Thymus (tissue), 11 donors: Measurements from ENCODE around the gene EXOC3L1. TPM values are rescaled to one million over a fixed set of nuclear protein-coding genes. Genes with fewer than 3 reads are reported as not detected.

Experiments
- DNase-seq, 9 donors: peaks; one replicate each; pipeline ENCODE4 v3.0.0-alpha.2; 2013; ENCODE audit warnings: low spot score in 9 of 9, low read depth in 6 of 9, missing footprints in 1 of 9
- H3K27ac ChIP-seq, 2 donors: one replicate each; pipeline ENCODE4 v1.5.1; 2013; ENCODE audit warnings: control low read depth in 1 of 2, low read depth in 1 of 2, low read length in 1 of 2, mild to moderate bottlenecking in 1 of 2, moderate library complexity in 1 of 2
- H3K27me3 ChIP-seq, 2 donors: one replicate each; pipeline ENCODE4 v1.5.1; 2013; ENCODE audit warnings: low read length in 1 of 2; ENCODE audit not compliant: control insufficient read depth in 2 of 2, insufficient read depth in 1 of 2
- H3K36me3 ChIP-seq, 2 donors: one replicate each; pipeline ENCODE4 v1.5.1; 2013; ENCODE audit warnings: low read length in 1 of 2, mild to moderate bottlenecking in 1 of 2, moderate library complexity in 1 of 2; ENCODE audit not compliant: control insufficient read depth in 2 of 2, insufficient read depth in 2 of 2
- H3K4me1 ChIP-seq, 2 donors: one replicate each; pipeline ENCODE4 v1.5.1; 2013; ENCODE audit warnings: low read length in 2 of 2; ENCODE audit not compliant: control insufficient read depth in 2 of 2, insufficient read depth in 2 of 2
- H3K4me3 ChIP-seq, 2 donors: one replicate each; pipeline ENCODE4 v1.5.1; 2013; ENCODE audit warnings: low read length in 2 of 2, control low read depth in 1 of 2, mild to moderate bottlenecking in 1 of 2
- H3K9me3 ChIP-seq, 2 donors: one replicate each; pipeline ENCODE4 v1.5.1; 2013; ENCODE audit warnings: low read length in 1 of 2, mild to moderate bottlenecking in 1 of 2; ENCODE audit not compliant: control insufficient read depth in 2 of 2, insufficient read depth in 1 of 2
- WGBS: extraction: QIAGEN DNeasy Blood & Tissue Kit; methylation state at CpG from one replicate; pipeline ENCODE4 v1.1.7; 2013; 5-methylcytosine and 5-hydroxymethylcytosine counted together
- polyA plus RNA-seq: library from polyadenylated mRNA; stranded (reverse); fragments of 200-250 nt; gene quantifications from one replicate; pipeline ENCODE4 v1.2.3, GENCODE V29; 2013
- total RNA-seq: library from RNA; stranded (reverse); fragments of 120-200 nt; gene quantifications from one replicate; pipeline ENCODE4 v1.2.4, GENCODE V29; 2013
- donor health status: healthy.

EXOC3L1 gene
- total and polyA plus RNA-seq, 2 donors: 0.57 to 2.2 TPM

DNA sequence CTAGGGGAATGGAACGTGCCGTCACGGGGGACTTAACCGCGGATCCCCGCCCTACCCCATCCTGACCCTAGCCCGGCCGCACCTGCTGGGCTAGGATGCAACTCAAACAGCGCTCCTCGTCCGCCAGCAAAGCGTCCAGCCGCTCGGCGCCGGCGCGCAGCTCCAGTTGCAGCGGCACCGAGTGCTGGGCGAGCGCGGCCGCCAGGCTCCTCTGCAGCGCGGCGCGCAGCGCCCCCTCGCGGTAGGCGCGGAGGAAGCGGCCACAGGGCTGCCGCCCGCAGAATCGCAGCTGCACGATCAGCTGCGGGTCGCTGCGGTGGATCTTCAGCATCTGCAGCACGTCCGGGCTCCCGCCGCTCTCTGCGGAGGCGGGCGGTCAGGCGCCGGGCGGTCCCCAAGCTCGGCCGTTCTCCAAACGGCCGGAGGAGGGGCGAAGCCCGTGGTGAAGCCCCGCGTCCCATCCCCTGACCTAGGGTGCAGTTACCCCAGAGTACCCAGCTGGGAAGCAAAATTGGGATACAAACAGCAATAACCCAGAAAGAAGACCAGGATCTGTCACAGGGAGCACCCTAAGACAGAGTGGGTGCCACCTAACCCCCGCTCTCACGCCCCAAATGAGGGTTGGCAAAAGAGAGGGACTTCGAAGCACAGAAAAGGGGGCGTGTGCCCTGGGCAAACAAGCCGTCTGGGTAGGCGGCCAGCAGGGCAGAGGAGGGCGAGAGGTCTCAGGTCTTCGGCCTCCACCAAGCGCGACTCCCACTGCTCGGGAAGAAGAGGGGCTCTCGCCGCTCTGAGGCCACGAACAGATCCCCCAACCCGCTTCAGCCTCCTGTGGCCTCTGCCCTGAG is 34.4 kb downstream of the EXOC3L1 start:
- WGBS: 18% methylated on average over 74 of the region's 74 CpGs
- Histone ChIP-seq H3K4me3 (peak overlapping the region in 1 of 2 donors; percentile 34), H3K36me3 (peaks cover 0 to 3% of the 10 kb centered on the region in 2 donors), H3K9me3 (peaks cover 0 to 8% of the 10 kb centered on the region in 2 donors), H3K4me1 (peaks cover 19 to 37% of the 10 kb centered on the region in 2 donors), H3K27me3 (peaks cover 40 to 96% of the 10 kb centered on the region in 2 donors), H3K27ac (no peak overlapping the region)
- peak in 7 of 9 donors; percentile 41 to 89 (median 75) for DNase-seq

DNA sequence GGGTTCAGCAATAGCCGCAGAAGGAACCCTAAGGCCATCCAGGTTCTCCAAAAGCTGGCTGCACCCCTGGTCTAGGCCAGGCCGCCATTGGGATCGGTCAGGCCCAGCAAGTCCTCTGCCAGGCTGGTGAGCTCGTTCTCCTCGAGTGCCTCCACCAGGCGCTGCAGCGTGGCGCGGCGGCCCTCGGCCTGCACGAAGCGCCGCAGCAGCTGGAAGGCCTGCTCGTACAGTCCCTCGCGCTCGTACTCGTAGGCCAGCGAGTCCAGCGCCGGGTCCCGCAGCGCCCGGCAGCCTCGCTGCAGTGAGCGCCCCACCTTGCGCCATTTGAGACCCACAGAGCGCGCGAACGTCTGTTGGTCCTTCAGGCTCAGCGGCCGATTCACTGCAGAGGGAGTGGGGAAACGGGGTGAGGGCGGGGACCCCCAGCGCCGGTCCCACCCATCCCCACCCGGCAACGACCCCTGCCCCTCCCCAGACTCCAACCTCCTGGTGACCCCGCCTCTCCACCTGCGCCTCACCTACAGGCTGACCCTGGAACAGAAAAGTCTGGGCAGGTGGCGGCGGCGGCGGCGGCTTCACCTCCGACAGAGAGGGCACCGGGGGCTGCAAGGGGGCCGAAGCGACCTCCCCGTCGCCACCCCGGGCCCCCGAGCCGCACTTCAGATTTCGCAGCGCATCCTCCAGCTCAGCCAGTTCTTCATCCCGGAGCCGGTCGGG is 35.2 kb downstream of the EXOC3L1 start:
- WGBS: 48% methylated on average over 61 of the region's 61 CpGs
- peaks cover 3 to 11% of the 10 kb centered on the region in 2 donors for H3K9me3 ChIP-seq
- DNase-seq: no peak
- peaks cover 48 to 97% of the 10 kb centered on the region in 2 donors for H3K27me3 ChIP-seq
- peak overlapping the region in 1 of 2 donors; percentile 34 for H3K4me3 ChIP-seq
- H3K4me1 ChIP-seq: peaks cover 21 to 32% of the 10 kb centered on the region in 2 donors
- peaks cover 0 to 4% of the 10 kb centered on the region in 2 donors for H3K36me3 ChIP-seq
- H3K27ac ChIP-seq: no peak overlapping the region

DNA sequence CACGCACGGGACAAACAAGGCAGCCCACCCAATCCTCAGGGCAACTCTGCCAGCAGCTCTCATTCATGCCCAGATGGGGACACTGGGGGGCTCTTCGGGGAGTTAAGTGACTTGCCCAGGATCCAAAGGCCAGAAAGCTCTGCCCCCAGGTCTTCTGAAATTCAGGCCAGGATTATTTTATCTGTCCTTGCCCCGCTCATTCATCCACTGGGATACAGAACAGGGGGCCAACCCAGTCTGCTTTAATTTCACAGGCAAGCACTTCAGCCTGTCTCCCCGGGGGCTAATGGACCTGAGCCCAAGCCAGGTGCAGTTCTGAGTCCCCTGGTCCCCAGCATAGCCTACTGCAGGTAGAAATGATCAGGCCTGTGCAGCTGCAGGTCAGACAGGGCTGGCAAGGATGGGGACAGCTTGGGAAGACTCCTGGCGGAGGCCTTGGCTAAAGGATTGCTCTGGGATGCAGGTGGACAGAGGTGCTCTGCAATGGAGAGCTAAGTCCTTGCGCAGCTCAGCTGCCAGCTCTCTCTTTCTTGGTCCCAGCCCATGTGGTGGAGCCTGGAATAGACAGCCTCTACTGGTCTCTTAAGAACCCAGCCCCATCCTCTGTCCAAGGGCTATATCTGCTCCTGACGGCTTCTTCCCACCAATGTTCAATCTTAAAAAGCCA is 38.4 kb downstream of the EXOC3L1 start:
- DNase-seq: no peak

DNA sequence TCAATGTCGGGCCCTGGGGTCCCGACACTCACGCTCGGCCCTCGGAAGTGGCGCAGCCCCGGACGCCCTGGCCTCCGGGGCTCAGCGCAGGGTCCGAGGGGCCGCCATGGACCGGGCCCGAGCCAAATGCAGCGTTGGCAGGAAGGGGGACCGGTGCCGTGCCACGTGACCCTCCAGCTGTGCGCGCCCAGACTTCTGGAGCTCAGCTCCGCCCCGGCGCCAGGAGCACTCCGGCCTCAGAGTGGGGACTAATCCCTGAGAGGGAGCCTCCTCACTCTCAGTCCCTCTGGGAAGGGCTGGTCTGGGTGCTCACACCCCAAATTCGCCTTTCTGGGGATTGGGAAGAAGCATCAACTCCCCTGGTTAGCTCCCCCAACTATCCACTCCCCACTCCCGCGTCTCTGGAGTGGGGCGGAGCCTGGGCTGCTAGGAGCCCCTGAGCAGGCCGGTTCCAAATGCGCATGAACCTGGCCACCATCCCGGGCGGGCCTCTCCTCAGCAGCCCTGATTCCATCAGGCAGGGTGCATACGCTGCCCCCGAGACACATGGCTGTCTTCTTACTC is 39.0 kb downstream of the EXOC3L1 start, which contains the start of gene B3GNT9:
Gene B3GNT9, minus strand, starts transcription at position 166 of the 564 bp plus-strand sequence. CDS start 513 bp downstream, outside the sequence.
- DNase-seq: no peak
- Histone ChIP-seq H3K27ac (peak within 1 kb of the TSS in 1 of 2 donors; percentile 37), H3K27me3 (peaks cover 47 to 73% of the 10 kb centered on the region in 2 donors), H3K9me3 (peaks cover 5 to 13% of the 10 kb centered on the region in 2 donors), H3K4me1 (peaks cover 10 to 21% of the 10 kb centered on the region in 2 donors), H3K36me3 (peaks cover 21 to 32% of the 10 kb centered on the region in 2 donors), H3K4me3 (peak within 1 kb of the TSS; percentile 18 to 63)
- WGBS: 4% methylated on average over 34 of the region's 34 CpGs

More for the DNA sequence above, 38.4 kb downstream of the EXOC3L1 start:
- H3K36me3 ChIP-seq: peaks cover 16 to 25% of the 10 kb centered on the region in 2 donors
- H3K9me3 ChIP-seq: peaks cover 5 to 13% of the 10 kb centered on the region in 2 donors
- H3K27ac ChIP-seq: no peak overlapping the region
- H3K4me1 ChIP-seq: peaks cover 10 to 21% of the 10 kb centered on the region in 2 donors
- H3K4me3 ChIP-seq: no peak overlapping the region
- 83% methylated on average over 8 of the region's 8 CpGs for WGBS
- H3K27me3 ChIP-seq: peaks cover 50 to 79% of the 10 kb centered on the region in 2 donors

DNA sequence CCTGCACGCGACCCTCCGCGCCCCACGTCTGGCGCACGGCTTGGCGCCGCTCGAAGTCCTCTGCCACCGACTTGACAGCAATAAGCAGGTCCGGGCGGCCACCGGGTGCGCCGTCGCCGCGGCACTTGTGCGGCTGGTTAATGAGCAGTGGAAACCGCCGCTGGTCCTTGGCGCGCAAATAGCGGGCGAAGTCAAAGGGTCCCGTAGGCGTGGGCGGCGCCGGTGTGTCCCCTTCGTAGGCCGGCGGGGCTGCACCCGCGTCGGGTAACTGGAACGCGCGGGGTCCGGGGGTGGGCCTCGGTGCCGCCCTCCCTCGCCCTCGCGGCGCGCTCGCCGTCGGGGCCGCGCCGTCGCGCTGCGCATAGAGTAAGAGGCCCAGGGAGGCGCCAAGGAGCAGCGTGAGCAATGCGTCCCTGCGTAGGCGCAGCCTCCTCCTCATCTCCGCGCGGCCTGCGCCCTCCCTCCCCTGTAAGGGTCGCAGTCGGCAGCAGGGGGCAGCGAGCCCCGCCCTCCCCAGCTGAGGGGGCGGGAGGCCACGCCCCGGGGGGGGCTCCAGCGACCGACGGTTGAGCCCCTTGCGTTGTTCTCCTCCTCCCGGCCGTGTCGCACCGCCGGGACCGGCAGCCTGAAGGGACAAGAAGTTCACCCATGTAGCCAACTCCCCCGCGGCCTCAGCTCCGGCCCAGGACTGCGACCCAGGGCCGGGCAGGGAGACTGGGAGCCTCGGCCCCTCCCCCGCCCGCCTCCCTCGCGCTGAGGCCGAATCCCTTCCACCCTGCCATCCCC is 39.7 kb downstream of the EXOC3L1 start:
- H3K27ac ChIP-seq: peak overlapping the region in 1 of 2 donors; percentile 37
- peaks cover 5 to 13% of the 10 kb centered on the region in 2 donors for H3K9me3 ChIP-seq
- peaks cover 44 to 66% of the 10 kb centered on the region in 2 donors for H3K27me3 ChIP-seq
- 10% methylated on average over 94 of the region's 94 CpGs for WGBS
- H3K4me3 ChIP-seq: peak overlapping the region; percentile 18 to 63
- H3K4me1 ChIP-seq: peaks cover 10 to 16% of the 10 kb centered on the region in 2 donors
- DNase-seq: peak in 3 of 9 donors; percentile 42 to 61 (median 59)
- peaks cover 28 to 38% of the 10 kb centered on the region in 2 donors for H3K36me3 ChIP-seq

DNA sequence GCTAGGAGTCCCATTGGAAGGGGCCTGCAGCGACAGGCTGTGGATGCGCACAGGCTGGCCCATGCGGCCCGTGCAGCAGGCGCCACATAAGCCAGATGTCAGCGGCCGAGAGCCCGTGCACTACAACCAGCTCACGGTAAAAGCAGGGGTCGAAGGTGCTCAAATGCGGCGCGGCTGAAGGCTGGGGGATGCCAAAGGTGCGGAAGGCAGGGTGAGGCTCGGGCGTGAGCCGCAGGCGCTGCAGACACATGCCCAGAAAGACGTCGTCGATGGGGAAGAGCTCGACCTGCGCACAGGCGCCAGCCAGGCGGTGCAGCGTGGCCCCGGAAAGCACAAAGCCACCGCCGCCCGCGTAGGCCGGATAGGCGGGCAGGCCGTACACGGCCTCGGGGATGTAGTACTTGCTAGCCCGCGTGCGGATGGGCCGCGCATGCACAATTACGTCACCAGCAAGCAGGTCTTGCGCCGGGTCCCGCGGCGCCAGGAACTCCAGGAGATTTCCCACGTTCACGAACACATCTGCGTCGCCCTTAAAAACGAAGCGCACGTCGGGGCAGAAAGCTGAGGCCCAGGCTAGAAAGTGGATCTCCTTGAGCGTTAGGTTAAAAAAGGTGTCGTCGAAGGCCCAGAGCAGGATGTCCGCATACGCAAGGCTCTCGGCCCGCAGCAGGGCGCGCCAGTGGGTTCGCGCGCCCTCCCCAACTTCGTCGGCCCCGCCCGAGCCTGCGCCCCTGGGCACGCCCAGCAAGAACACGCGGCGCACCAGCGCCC is 40.5 kb downstream of the EXOC3L1 start:
- Histone ChIP-seq H3K36me3 (peaks cover 36 to 45% of the 10 kb centered on the region in 2 donors), H3K27me3 (peaks cover 36 to 58% of the 10 kb centered on the region in 2 donors), H3K27ac (no peak overlapping the region), H3K4me1 (peaks cover 7 to 12% of the 10 kb centered on the region in 2 donors), H3K4me3 (no peak overlapping the region), H3K9me3 (peaks cover 5 to 13% of the 10 kb centered on the region in 2 donors)
- WGBS: 80% methylated on average over 77 of the region's 77 CpGs
- no peak for DNase-seq

DNA sequence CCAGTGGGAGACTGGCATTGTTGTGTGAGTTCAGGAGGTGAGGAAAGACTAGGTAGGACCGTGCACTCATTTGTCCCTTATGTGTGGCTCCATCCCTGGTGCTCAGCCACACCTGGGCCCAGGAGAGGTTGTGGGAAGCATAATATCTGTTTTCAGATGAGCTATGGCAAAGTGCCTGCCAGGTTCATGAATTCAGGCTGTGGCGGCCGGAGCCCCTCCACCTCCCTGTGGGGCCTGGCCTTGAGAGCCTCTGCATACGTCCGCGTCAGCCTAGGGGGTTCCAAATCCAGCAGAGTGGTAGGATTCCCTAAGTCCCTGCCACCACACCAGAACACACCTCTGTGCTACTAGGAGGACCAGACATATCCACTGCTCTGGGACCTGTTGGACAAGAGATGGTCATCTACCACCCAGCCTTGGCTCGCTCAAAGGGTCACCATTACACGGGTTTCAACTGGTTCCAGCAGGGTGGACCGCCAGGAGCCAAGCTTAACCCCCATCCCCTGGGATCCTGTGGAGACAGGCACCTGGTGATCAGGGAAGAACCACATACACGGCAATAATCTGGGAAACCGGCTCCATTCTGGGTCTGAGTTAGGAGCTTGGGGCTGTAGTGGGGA is 41.2 kb downstream of the EXOC3L1 start:
- H3K36me3 ChIP-seq: peaks cover 42 to 52% of the 10 kb centered on the region in 2 donors
- DNase-seq: no peak
- no peak overlapping the region for H3K4me3 ChIP-seq
- 97% methylated on average over 11 of the region's 11 CpGs for WGBS
- no peak overlapping the region for H3K27ac ChIP-seq
- H3K27me3 ChIP-seq: peaks cover 32 to 51% of the 10 kb centered on the region in 2 donors
- peaks cover 7 to 12% of the 10 kb centered on the region in 2 donors for H3K4me1 ChIP-seq
- H3K9me3 ChIP-seq: peaks cover 5 to 13% of the 10 kb centered on the region in 2 donors
